Placental pericyte (primary cell): ENCODE data around the gene S100A14. TPM values are rescaled to one million over a fixed set of nuclear protein-coding genes. Genes with fewer than 3 reads are reported as not detected.

Source experiments
- total RNA-seq: library from RNA; depleted of rRNA; stranded (reverse); fragments of >200 nt; gene quantifications from 2 replicates; pipeline ENCODE4 v1.2.3, GENCODE V29; 2012

The S100A14 gene
- total RNA-seq, result not detected in 2 replicates

GRCh38 chr1:153616144-153616916 is at the start of gene S100A14:
Gene S100A14 (minus strand): TSS chr1:153616325. CDS start chr1:153615858, 467 bp downstream.

GRCh38 chr1:153658400-153659174 is 42.5 kb upstream of the S100A14 start, which contains the start of gene SNAPIN:
Gene SNAPIN (plus strand): TSS chr1:153658703. CDS start chr1:153658744, 41 bp downstream.

GRCh38 chr1:153633754-153634665 is 17.9 kb upstream of the S100A14 start, which contains the start of gene CHTOP:
Gene CHTOP (plus strand): TSS chr1:153634066. CDS start chr1:153636589, 2,523 bp downstream.

GRCh38 chr1:153627715-153628626 is 11.8 kb upstream of the S100A14 start, which contains the start of gene S100A1:
Gene S100A1 (plus strand): TSS chr1:153628434. CDS start chr1:153630522, 2,088 bp downstream.

GRCh38 chr1:153626904-153627714 is 11.0 kb upstream of the S100A14 start, which contains the start of gene S100A13:
Gene S100A13 (minus strand): TSS chr1:153627505. CDS start chr1:153626472, 1,033 bp downstream.

GRCh38 chr1:153612755-153613331 is 3.3 kb downstream of the S100A14 start, which contains the start of gene S100A16:
Gene S100A16 (minus strand): TSS chr1:153613137. CDS start chr1:153608151, 4,986 bp downstream.

GRCh38 chr1:153565529-153566374 is 50.4 kb downstream of the S100A14 start, which contains the start of gene S100A2:
Gene S100A2 (minus strand): TSS chr1:153565844. CDS start chr1:153563877, 1,967 bp downstream.

Other genes with a start within 250 kb of the S100A14 start
- not detected in 2 replicates for gene S100A12, start 240.7 kb downstream of the S100A14 start, total RNA-seq
- gene S100A8, start 225.3 kb downstream of the S100A14 start, total RNA-seq, result not detected in 2 replicates
- not detected in 2 replicates for gene S100A7A, start 199.8 kb downstream of the S100A14 start, total RNA-seq
- not detected in 2 replicates for gene S100A7, start 155.7 kb downstream of the S100A14 start, total RNA-seq
- gene S100A6, start 80.3 kb downstream of the S100A14 start, total RNA-seq, result 353 and 608 TPM in 2 replicates
- 1.1 TPM in 1 of 2 replicates, not detected in the other for gene S100A5, start 75.4 kb downstream of the S100A14 start, total RNA-seq
- 77.0 and 337 TPM in 2 replicates for gene S100A4, start 70.5 kb downstream of the S100A14 start, total RNA-seq
- gene S100A3, start 67.1 kb downstream of the S100A14 start, total RNA-seq, result 2.4 and 14.2 TPM in 2 replicates
- 1.1 and 2.1 TPM in 2 replicates for gene S100A2, start 50.5 kb downstream of the S100A14 start, total RNA-seq
- 83.8 and 558 TPM in 2 replicates for gene S100A16, start 3.2 kb downstream of the S100A14 start, total RNA-seq
- gene S100A13, start 11.2 kb upstream of the S100A14 start, total RNA-seq, result 40.3 and 68.0 TPM in 2 replicates
- gene S100A1, start 12.1 kb upstream of the S100A14 start, total RNA-seq, result 0.14 and 0.44 TPM in 2 replicates
- gene CHTOP, start 17.7 kb upstream of the S100A14 start, total RNA-seq, result 35.7 and 51.0 TPM in 2 replicates
- 38.3 and 60.7 TPM in 2 replicates for gene SNAPIN, start 42.4 kb upstream of the S100A14 start, total RNA-seq
- gene ILF2, start 54.7 kb upstream of the S100A14 start, total RNA-seq, result 231 and 270 TPM in 2 replicates
- 0.14 and 0.88 TPM in 2 replicates for gene NPR1, start 62.4 kb upstream of the S100A14 start, total RNA-seq
- 51.6 and 51.8 TPM in 2 replicates for gene INTS3, start 111.7 kb upstream of the S100A14 start, total RNA-seq
- 6.7 and 15.3 TPM in 2 replicates for gene SLC27A3, start 159.1 kb upstream of the S100A14 start, total RNA-seq